ENCODE data around the gene SFSWAP.

The SFSWAP gene

GRCh38 chr12:131828671-131829355 lies 117.9 kb downstream of the SFSWAP start:
- ChIA-PET CTCF (interaction anchor here (0.6 to 2.0 kb wide), 4 partner anchors 34 to 725 kb away, joined by 3 to 23 read pairs (median 4); no protein-coding TSS in a partner anchor), POLR2A (ENCODE audit: low non-redundant PET) (no interaction called here)
- no peak for DNase-seq (ENCODE audit: low spot score)
- no peak for TF ChIP-seq CTCF (conservative IDR thresholded peaks at IDR 0.05; ENCODE audit: low read depth)
- H3K27ac ChIP-seq: peak overlapping the region; percentile 9; the same call in 1 of the 2 replicates

GRCh38 chr12:131829356-131829747 lies 118.5 kb downstream of the SFSWAP start:
- peak overlapping the region; percentile 9; the same call in 1 of the 2 replicates for H3K27ac ChIP-seq
- no peak for DNase-seq (ENCODE audit: low spot score)
- CTCF ChIA-PET: interaction anchor here (0.6 to 2.0 kb wide), 3 partner anchors 33 to 1074 kb away, joined by 3 to 23 read pairs (median 3); no protein-coding TSS in a partner anchor
- TF ChIP-seq CTCF (conservative IDR thresholded peaks at IDR 0.05; ENCODE audit: low read depth): no peak
- POLR2A ChIA-PET (ENCODE audit: low non-redundant PET): no interaction called here

- no peak for TF ChIP-seq CTCF (conservative IDR thresholded peaks at IDR 0.05; ENCODE audit: low read depth)
- POLR2A ChIA-PET (ENCODE audit: low non-redundant PET): no interaction called here
- H3K27ac ChIP-seq: peak overlapping the region; percentile 60
- CTCF ChIA-PET: interaction anchor here (0.7 to 2.0 kb wide), 5 partner anchors 24 to 1075 kb away, joined by 3 to 23 read pairs (median 3); no protein-coding TSS in a partner anchor
- no peak for DNase-seq (ENCODE audit: low spot score)
Observed at GRCh38 chr12:131829791-131830334, 119.0 kb downstream of the SFSWAP start.

GRCh38 chr12:131830335-131830913 lies 119.5 kb downstream of the SFSWAP start:
- TF ChIP-seq CTCF (conservative IDR thresholded peaks at IDR 0.05; ENCODE audit: low read depth): peak; percentile 77
- peak; percentile 63 for DNase-seq (ENCODE audit: low spot score)
- POLR2A ChIA-PET (ENCODE audit: low non-redundant PET): no interaction called here
- CTCF ChIA-PET: interaction anchor here (0.6 to 2.0 kb wide), 7 partner anchors 24 to 726 kb away, joined by 3 to 23 read pairs (median 4); no protein-coding TSS in a partner anchor
- peak overlapping the region; percentile 60 for H3K27ac ChIP-seq

- H3K27ac ChIP-seq: peak overlapping the region; percentile 60
- ChIA-PET CTCF (interaction anchor here (0.6 to 2.0 kb wide), 7 partner anchors 25 to 727 kb away, joined by 3 to 23 read pairs (median 4); no protein-coding TSS in a partner anchor), POLR2A (ENCODE audit: low non-redundant PET) (no interaction called here)
- no peak for TF ChIP-seq CTCF (conservative IDR thresholded peaks at IDR 0.05; ENCODE audit: low read depth)
- DNase-seq (ENCODE audit: low spot score): no peak
Observed at GRCh38 chr12:131830914-131831571, 120.2 kb downstream of the SFSWAP start.

GRCh38 chr12:131831635-131832041 lies 120.7 kb downstream of the SFSWAP start:
- no peak for DNase-seq (ENCODE audit: low spot score)
- CTCF ChIA-PET: no interaction called here
- H3K27ac ChIP-seq: peak overlapping the region; percentile 60

More at GRCh38 chr12:131831635-131832041, 120.7 kb downstream of the SFSWAP start:
- TF ChIP-seq CTCF (conservative IDR thresholded peaks at IDR 0.05; ENCODE audit: low read depth): no peak
- POLR2A ChIA-PET (ENCODE audit: low non-redundant PET): no interaction called here
